K562 (cell line): ENCODE results near the gene B4GALNT2. TPM values are rescaled to one million over a fixed set of nuclear protein-coding genes. Genes with fewer than 3 reads are reported as not detected.

Experiments
- ATAC-seq: fragments of 200-7000 bp; cut with Tn5 transposase; 3 replicates; pipeline ENCODE4 v1.9.1; 2020; ENCODE audit warnings: moderate library complexity
- BruUV-seq: library from RNA; stranded (reverse); fragments of 400-500 nt; replicated peaks from 2 replicates; lab custom pipeline; 2021; lab: Mats Ljungman, UMichigan
- CTCF ChIA-PET: fragments of 300-600 bp; formaldehyde crosslinking; extraction: SDS; loops from one replicate; lab custom pipeline; 2021; ENCODE audit warnings: low intra/inter-chr PET ratio; lab: Yijun Ruan, JAX
- POLR2A ChIA-PET: fragments of 300-600, 350-650 bp; sonication (Branson Sonifier 250); formaldehyde crosslinking; extraction: SDS; loops from one replicate; lab custom pipeline; 2021; ENCODE audit warnings: antibody characterized with exemption, inconsistent platforms; lab: Yijun Ruan, JAX
- DNase-seq, 4 experiments: peaks; one replicate each; pipeline versions ENCODE4 v3.0.0 to v3.0.0-alpha.2; 2011 to 2018; ENCODE audit warnings: low spot score in 3 of 4, mixed read lengths in 3 of 4; ENCODE audit errors: extremely low read depth in 1 of 4
- FAIRE-seq: peaks from 2 replicates; lab custom pipeline; 2011; peaks lifted over from hg19 to GRCh38; lab: Jason Lieb, UNC
- H2AFZ ChIP-seq: 2 replicates; pipeline ENCODE4 v1.6.0; 2011; ENCODE audit warnings: low read depth, low read length, control low read depth, inconsistent platforms
- H3K27ac ChIP-seq: fragments of 200-600 bp; 3 replicates; pipeline ENCODE4 v1.8.0; 2011; ENCODE audit warnings: low read depth, mild to moderate bottlenecking, control low read depth, inconsistent platforms, low read length, moderate library complexity, mixed read lengths; ENCODE audit errors: extremely low read depth
- H3K27me3 ChIP-seq, 2 experiments: fragments of 300-600 bp in 1 of 2; 2 replicates in 1 of 2; 3 replicates in 1 of 2; pipeline versions ENCODE4 v1.6.0 to v1.8.0; 2011; ENCODE audit warnings: inconsistent platforms in 2 of 2, low read length in 2 of 2, mild to moderate bottlenecking in 1 of 2, mixed read lengths in 1 of 2, moderate library complexity in 1 of 2; ENCODE audit not compliant: control insufficient read depth in 2 of 2, insufficient read depth in 2 of 2
- H3K36me3 ChIP-seq: fragments of 300-600 bp; 3 replicates; pipeline ENCODE4 v1.8.0; 2011; ENCODE audit warnings: mild to moderate bottlenecking, low read length, inconsistent platforms; ENCODE audit not compliant: control insufficient read depth, insufficient read depth
- H3K4me1 ChIP-seq, 2 experiments: fragments of 200-600 bp in 1 of 2; replicated peaks in 1 of 2; 2 replicates in 1 of 2; 3 replicates in 1 of 2; pipeline versions ENCODE4 v1.5.1 to v1.8.0; 2011; ENCODE audit warnings: inconsistent platforms in 2 of 2, low read length in 2 of 2, mild to moderate bottlenecking in 1 of 2, mixed read lengths in 1 of 2, moderate library complexity in 1 of 2; ENCODE audit not compliant: control insufficient read depth in 2 of 2, insufficient read depth in 2 of 2
- H3K4me2 ChIP-seq: 2 replicates; pipeline ENCODE4 v1.6.1; 2011; ENCODE audit warnings: low read length, control low read depth, inconsistent platforms, mixed read lengths; ENCODE audit not compliant: insufficient read depth
- H3K4me3 ChIP-seq: fragments of 200-600 bp; sonication (generic), shearing (Covaris generic); 2 replicates; pipeline ENCODE4 v1.5.1; 2016; ENCODE audit warnings: control low read depth, inconsistent platforms
- H3K79me2 ChIP-seq: fragments of 200-600 bp; 3 replicates; pipeline ENCODE4 v1.8.0; 2011; ENCODE audit warnings: low read length, inconsistent platforms; ENCODE audit not compliant: control insufficient read depth, insufficient read depth
- H3K9ac ChIP-seq, 2 experiments: 2 replicates each; pipeline versions ENCODE4 v1.6.0 to v1.6.1; 2011; ENCODE audit warnings: low read depth in 2 of 2, low read length in 2 of 2, control low read depth in 1 of 2, inconsistent platforms in 1 of 2, mild to moderate bottlenecking in 1 of 2, mixed read lengths in 1 of 2; ENCODE audit not compliant: insufficient read depth in 1 of 2
- H3K9me1 ChIP-seq: one replicate; pipeline ENCODE4 v1.6.0; 2011; ENCODE audit warnings: inconsistent platforms, mild to moderate bottlenecking, low read length, moderate library complexity; ENCODE audit not compliant: control insufficient read depth, insufficient read depth
- H3K9me3 ChIP-seq: replicated peaks from 2 replicates; pipeline ENCODE4 v1.5.1; 2011; ENCODE audit warnings: low read depth, low read length, inconsistent platforms; ENCODE audit not compliant: control insufficient read depth, insufficient read depth
- H4K20me1 ChIP-seq: replicated peaks from 2 replicates; pipeline ENCODE4 v1.6.1; 2011; ENCODE audit warnings: low read length, inconsistent platforms, mixed read lengths; ENCODE audit not compliant: control insufficient read depth, insufficient read depth
- BCL6 ChIP-seq: fragments of 250-450 bp; sonication (Bioruptor Pico); IDR thresholded peaks from 2 replicates; pipeline ENCODE4 v1.4.0; 2020
- LARP7 ChIP-seq: fragments of 450-650 bp; IDR thresholded peaks from 2 replicates; pipeline ENCODE4 v1.6.1; 2016
- MAX ChIP-seq: sonication (generic); formaldehyde crosslinking; IDR thresholded peaks from 2 replicates; pipeline ENCODE4 v1.9.0; 2022; ENCODE audit warnings: mild to moderate bottlenecking, missing genetic modification reagents
- STAG1 ChIP-seq: sonication (generic); formaldehyde crosslinking; IDR thresholded peaks from 2 replicates; pipeline ENCODE4 v1.5.0; 2020; ENCODE audit warnings: missing genetic modification reagents, borderline replicate concordance
- ZNF717 ChIP-seq: fragments of 250-450 bp; sonication (Bioruptor Pico); IDR thresholded peaks from 2 replicates; pipeline ENCODE4 v1.5.0; 2021
- WGBS: fragments of 100-300 bp; shearing (Covaris generic); methylation state at CpG from one replicate; pipeline ENCODE4 v1.1.6; 2016; ENCODE audit warnings: low coverage, mixed read lengths; ENCODE audit not compliant: insufficient coverage; ENCODE audit errors: missing lambda C conversion rate; 5-methylcytosine and 5-hydroxymethylcytosine counted together
- in situ Hi-C: fragments of 300-500 bp; cut with MboI; formaldehyde crosslinking; loops from 4 replicates; pipeline ENCODE4 v1.15.0; 2018; ENCODE audit warnings: inconsistent platforms, mixed read lengths
- intact Hi-C: fragments of 100-400 bp; cut with micrococcal nuclease; formaldehyde crosslinking; loops from 2 replicates; pipeline ENCODE4 v1.14.2; 2022
- polyA plus RNA-seq, 8 experiments: library from polyadenylated mRNA; depleted of rRNA in 4 of 8; stranded (reverse) in 5 of 8; unstranded in 3 of 8; fragments of >200 nt; fragmentation: Nextera tagmentation in 2 of 8; fragmentation: Illumina TruSeq in 1 of 8; extraction: Ambion mirVana in 2 of 8; extraction: Trizol in 1 of 8; gene quantifications; 2 replicates each; pipeline versions ENCODE4 v1.2.1 to v1.2.3, GENCODE V29; 2011 to 2014; ENCODE audit warnings: inconsistent platforms in 1 of 8, missing spikeins in 1 of 8
- total RNA-seq, 7 experiments: library from RNA; depleted of rRNA in 6 of 7; stranded (reverse); fragments of >200 nt in 6 of 7; fragmentation: Illumina TruSeq in 2 of 7; extraction: Trizol in 2 of 7; gene quantifications; 2 replicates each; pipeline versions ENCODE4 v1.2.1 to v1.2.3, GENCODE V29; 2011 to 2021; ENCODE audit warnings: low replicate concordance in 1 of 7

B4GALNT2 gene
- total and polyA plus RNA-seq, 9 of the 15 experiments (the other 6 are each of a cell fraction or from before 2014, with no cell fraction given), result not detected

DNA sequence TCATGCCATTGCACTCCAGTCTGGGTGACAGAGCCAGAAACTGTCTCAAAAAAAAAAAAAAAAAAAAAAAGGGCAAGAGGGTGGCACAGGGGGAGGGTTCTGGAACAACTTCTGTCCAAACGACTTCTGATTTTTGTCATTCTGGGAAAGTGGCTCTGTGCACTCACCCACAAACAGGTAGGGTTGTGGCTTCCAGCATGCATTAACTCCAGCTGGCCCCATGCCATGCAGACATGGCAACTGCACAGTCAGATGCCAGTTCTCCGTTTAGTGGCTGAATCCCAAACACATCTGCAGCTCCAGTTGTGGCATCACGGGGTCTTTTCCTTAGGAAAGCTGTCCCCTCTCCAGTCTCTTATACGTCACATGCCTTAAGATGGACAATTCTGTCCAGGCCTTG is 30.3 kb downstream of the B4GALNT2 start:
- intact Hi-C loops, result no loop called here

GRCh38 chr17:49165143-49165542 is 32.6 kb downstream of the B4GALNT2 start:
- BruUV-seq, result no TSS peak
- no peak overlapping the region for H3K4me3 ChIP-seq
- peaks cover 7 to 45% of the 10 kb centered on the region in 2 experiments; a peak in 4 of 5 replicates for H3K27me3 ChIP-seq
- H3K4me1 ChIP-seq, result no peaks in the 10 kb centered on the region
- no peak overlapping the region for H3K4me2 ChIP-seq
- no peaks in the 10 kb centered on the region for H3K36me3 ChIP-seq
- H2AFZ ChIP-seq, result no peak overlapping the region
- ATAC-seq (no peak), FAIRE-seq (no peak), DNase-seq (no peak)
- no peaks in the 10 kb centered on the region for H3K9me1 ChIP-seq
- intact Hi-C loops (no loop called here), in situ Hi-C loops (no loop called here)
- no peak overlapping the region for H3K27ac ChIP-seq
- CTCF ChIA-PET, result no interaction called here
- H3K9ac ChIP-seq, result no peak overlapping the region
- POLR2A ChIA-PET, result no interaction called here
- no peaks in the 10 kb centered on the region for H4K20me1 ChIP-seq
- TF ChIP-seq ZNF717, result no peak
- TF ChIP-seq BCL6, result no peak
- no peak for TF ChIP-seq LARP7
- TF ChIP-seq MAX (CRISPR knock-in tag), result no peak
- no peaks in the 10 kb centered on the region for H3K79me2 ChIP-seq
- WGBS, result 0% methylated on average over 2 of the region's 2 CpGs
- no peaks in the 10 kb centered on the region for H3K9me3 ChIP-seq

More for the DNA sequence above, 30.3 kb downstream of the B4GALNT2 start:
- no peak for ATAC-seq
- Histone ChIP-seq H3K4me1 (no peaks in the 10 kb centered on the region), H3K9me3 (no peaks in the 10 kb centered on the region), H4K20me1 (no peaks in the 10 kb centered on the region), H3K9me1 (no peaks in the 10 kb centered on the region), H3K79me2 (no peaks in the 10 kb centered on the region), H3K4me2 (no peak overlapping the region), H3K9ac (no peak overlapping the region), H3K27ac (no peak overlapping the region), H2AFZ (no peak overlapping the region), H3K4me3 (no peak overlapping the region), H3K36me3 (no peaks in the 10 kb centered on the region), H3K27me3 (peaks cover 9 to 40% of the 10 kb centered on the region in 2 experiments)
- ChIA-PET POLR2A (no interaction called here), CTCF (no interaction called here)
- in situ Hi-C loops, result no loop called here
- DNase-seq, result no peak
- TF ChIP-seq STAG1 (CRISPR knock-in tag), result no peak
- BruUV-seq, result no TSS peak
- 0% methylated on average over 4 of the region's 4 CpGs for WGBS
- no peak for FAIRE-seq
